ENCODE results near the gene SAG. TPM values are rescaled to one million over a fixed set of nuclear protein-coding genes. Genes with fewer than 3 reads are reported as not detected.

Gene SAG
- polyA plus RNA-seq (2013, experiment 1 of 2) = not detected
- 0.18 TPM for polyA plus RNA-seq (2013, experiment 2 of 2)

- H2BK5ac ChIP-seq (ENCODE audit: low read length) = no peak within 1 kb of the TSS
- no peak within 1 kb of the TSS for H3K56ac ChIP-seq (ENCODE audit: low read length)
- H4K5ac ChIP-seq (ENCODE audit: low read length) = no peak within 1 kb of the TSS
- no peaks in the 10 kb centered on the region for H3K36me3 ChIP-seq (ENCODE audit: control insufficient read depth, insufficient read depth, low read length)
- H3K9ac ChIP-seq (ENCODE audit: low read length) = no peak within 1 kb of the TSS
- H2AK5ac ChIP-seq (ENCODE audit: low read length) = no peak within 1 kb of the TSS
- H3K4me1 ChIP-seq (ENCODE audit: control insufficient read depth, low read depth, low read length) = no peaks in the 10 kb centered on the region
- H2BK15ac ChIP-seq (replicated peaks; ENCODE audit: low read depth) = no peak within 1 kb of the TSS
- H3K4me2 ChIP-seq (ENCODE audit: low read length) = no peak within 1 kb of the TSS
- H3K4me3 ChIP-seq (ENCODE audit: low read length) = no peak within 1 kb of the TSS
- no peaks in the 10 kb centered on the region for H3K79me1 ChIP-seq (ENCODE audit: low read length)
- DNase-seq = no peak
- no peak within 1 kb of the TSS for H3K27ac ChIP-seq (ENCODE audit: low read depth, low read length)
- H3K79me2 ChIP-seq (ENCODE audit: control insufficient read depth, insufficient read depth, low read length) = no peaks in the 10 kb centered on the region
- H3K18ac ChIP-seq (ENCODE audit: low read length) = no peak within 1 kb of the TSS
- H3K27me3 ChIP-seq (ENCODE audit: insufficient read depth, low read length, poor library complexity) = no peaks in the 10 kb centered on the region
- no peak within 1 kb of the TSS for H2BK120ac ChIP-seq (ENCODE audit: low read depth, low read length)
- no CpG with 5 or more reads among the region's 7 CpGs for WGBS (ENCODE audit: extremely low coverage, insufficient coverage, low lambda C conversion rate)
- H3K23ac ChIP-seq (ENCODE audit: low read length) = no peak within 1 kb of the TSS
- H4K8ac ChIP-seq (ENCODE audit: low read depth, low read length) = no peak within 1 kb of the TSS
- H3K4ac ChIP-seq (ENCODE audit: low read depth, low read length) = no peak within 1 kb of the TSS
These were observed at the start of gene SAG for GRCh38 chr2:233307565-233307964. Gene SAG (plus strand): TSS chr2:233307816. CDS start chr2:233309190, 1,374 bp downstream.

GRCh38 chr2:233258211-233258610 lies 49.4 kb upstream of the SAG start:
- Histone ChIP-seq H4K5ac (ENCODE audit: low read length) (no peak overlapping the region), H2BK120ac (ENCODE audit: low read depth, low read length) (no peak overlapping the region), H3K79me1 (ENCODE audit: low read length) (peaks cover 16% of the 10 kb centered on the region), H3K9ac (ENCODE audit: low read length) (no peak overlapping the region), H3K4me2 (ENCODE audit: low read length) (no peak overlapping the region), H2BK15ac (replicated peaks; ENCODE audit: low read depth) (no peak overlapping the region), H2AK5ac (ENCODE audit: low read length) (no peak overlapping the region), H3K79me2 (ENCODE audit: control insufficient read depth, insufficient read depth, low read length) (peaks cover 18% of the 10 kb centered on the region), H3K18ac (ENCODE audit: low read length) (no peak overlapping the region), H3K23ac (ENCODE audit: low read length) (no peak overlapping the region), H3K27ac (ENCODE audit: low read depth, low read length) (no peak overlapping the region), H3K4me3 (ENCODE audit: low read length) (no peak overlapping the region), H3K4me1 (ENCODE audit: control insufficient read depth, low read depth, low read length) (no peaks in the 10 kb centered on the region), H2BK5ac (ENCODE audit: low read length) (no peak overlapping the region), H3K56ac (ENCODE audit: low read length) (no peak overlapping the region), H3K27me3 (ENCODE audit: insufficient read depth, low read length, poor library complexity) (no peaks in the 10 kb centered on the region), H3K36me3 (ENCODE audit: control insufficient read depth, insufficient read depth, low read length) (peaks cover 4% of the 10 kb centered on the region), H4K8ac (ENCODE audit: low read depth, low read length) (no peak overlapping the region), H3K4ac (ENCODE audit: low read depth, low read length) (no peak overlapping the region)
- no peak for DNase-seq
- WGBS (ENCODE audit: extremely low coverage, insufficient coverage, low lambda C conversion rate) = no CpG with 5 or more reads among the region's 2 CpGs

GRCh38 chr2:233259730-233260129 lies 47.9 kb upstream of the SAG start:
- no peak overlapping the region for H3K27ac ChIP-seq (ENCODE audit: low read depth, low read length)
- H3K4ac ChIP-seq (ENCODE audit: low read depth, low read length) = no peak overlapping the region
- H3K79me2 ChIP-seq (ENCODE audit: control insufficient read depth, insufficient read depth, low read length) = peaks cover 5% of the 10 kb centered on the region
- no peak overlapping the region for H2BK120ac ChIP-seq (ENCODE audit: low read depth, low read length)
- H3K4me3 ChIP-seq (ENCODE audit: low read length) = no peak overlapping the region
- no peak overlapping the region for H3K56ac ChIP-seq (ENCODE audit: low read length)
- no peak for DNase-seq
- no peak overlapping the region for H3K23ac ChIP-seq (ENCODE audit: low read length)
- H2BK15ac ChIP-seq (replicated peaks; ENCODE audit: low read depth) = no peak overlapping the region
- H3K9ac ChIP-seq (ENCODE audit: low read length) = no peak overlapping the region
- peaks cover 10% of the 10 kb centered on the region for H3K79me1 ChIP-seq (ENCODE audit: low read length)
- no peak overlapping the region for H2BK5ac ChIP-seq (ENCODE audit: low read length)
- no peak overlapping the region for H3K4me2 ChIP-seq (ENCODE audit: low read length)
- no peak overlapping the region for H3K18ac ChIP-seq (ENCODE audit: low read length)
- no peak overlapping the region for H4K5ac ChIP-seq (ENCODE audit: low read length)
- no peak overlapping the region for H2AK5ac ChIP-seq (ENCODE audit: low read length)
- peaks cover 13% of the 10 kb centered on the region for H3K36me3 ChIP-seq (ENCODE audit: control insufficient read depth, insufficient read depth, low read length)
- no peaks in the 10 kb centered on the region for H3K27me3 ChIP-seq (ENCODE audit: insufficient read depth, low read length, poor library complexity)
- H3K4me1 ChIP-seq (ENCODE audit: control insufficient read depth, low read depth, low read length) = no peaks in the 10 kb centered on the region
- WGBS (ENCODE audit: extremely low coverage, insufficient coverage, low lambda C conversion rate) = no CpG with 5 or more reads among the region's 1 CpG
- H4K8ac ChIP-seq (ENCODE audit: low read depth, low read length) = no peak overlapping the region

- Histone ChIP-seq H2AK5ac (ENCODE audit: low read length) (no peak overlapping the region), H3K9ac (ENCODE audit: low read length) (no peak overlapping the region), H3K4ac (ENCODE audit: low read depth, low read length) (no peak overlapping the region), H3K27ac (ENCODE audit: low read depth, low read length) (no peak overlapping the region), H3K18ac (ENCODE audit: low read length) (no peak overlapping the region), H3K56ac (ENCODE audit: low read length) (no peak overlapping the region), H4K5ac (ENCODE audit: low read length) (no peak overlapping the region), H3K23ac (ENCODE audit: low read length) (no peak overlapping the region), H2BK120ac (ENCODE audit: low read depth, low read length) (no peak overlapping the region), H2BK5ac (ENCODE audit: low read length) (no peak overlapping the region), H3K4me2 (ENCODE audit: low read length) (no peak overlapping the region), H3K79me1 (ENCODE audit: low read length) (peaks cover 10% of the 10 kb centered on the region), H3K4me3 (ENCODE audit: low read length) (no peak overlapping the region), H3K79me2 (ENCODE audit: control insufficient read depth, insufficient read depth, low read length) (peaks cover 5% of the 10 kb centered on the region), H4K8ac (ENCODE audit: low read depth, low read length) (no peak overlapping the region), H3K4me1 (ENCODE audit: control insufficient read depth, low read depth, low read length) (no peaks in the 10 kb centered on the region), H3K36me3 (ENCODE audit: control insufficient read depth, insufficient read depth, low read length) (peaks cover 15% of the 10 kb centered on the region), H2BK15ac (replicated peaks; ENCODE audit: low read depth) (no peak overlapping the region), H3K27me3 (ENCODE audit: insufficient read depth, low read length, poor library complexity) (no peaks in the 10 kb centered on the region)
- no CpG with 5 or more reads among the region's 5 CpGs for WGBS (ENCODE audit: extremely low coverage, insufficient coverage, low lambda C conversion rate)
- DNase-seq = no peak
These were observed 47.0 kb upstream of the SAG start for GRCh38 chr2:233260661-233261060.

GRCh38 chr2:233261819-233262555 lies 45.6 kb upstream of the SAG start:
- peaks cover 18% of the 10 kb centered on the region for H3K36me3 ChIP-seq (ENCODE audit: control insufficient read depth, insufficient read depth, low read length)
- H3K79me2 ChIP-seq (ENCODE audit: control insufficient read depth, insufficient read depth, low read length) = peaks cover 5% of the 10 kb centered on the region
- no peak overlapping the region for H4K5ac ChIP-seq (ENCODE audit: low read length)
- no peak overlapping the region for H3K4ac ChIP-seq (ENCODE audit: low read depth, low read length)
- H2AK5ac ChIP-seq (ENCODE audit: low read length) = no peak overlapping the region
- no peak overlapping the region for H4K8ac ChIP-seq (ENCODE audit: low read depth, low read length)
- H3K23ac ChIP-seq (ENCODE audit: low read length) = no peak overlapping the region
- H3K27me3 ChIP-seq (ENCODE audit: insufficient read depth, low read length, poor library complexity) = no peaks in the 10 kb centered on the region
- no peak overlapping the region for H3K9ac ChIP-seq (ENCODE audit: low read length)
- no peak overlapping the region for H3K56ac ChIP-seq (ENCODE audit: low read length)
- H3K79me1 ChIP-seq (ENCODE audit: low read length) = peaks cover 10% of the 10 kb centered on the region
- no peak overlapping the region for H2BK15ac ChIP-seq (replicated peaks; ENCODE audit: low read depth)
- H3K4me2 ChIP-seq (ENCODE audit: low read length) = no peak overlapping the region
- DNase-seq = no peak
- H3K4me3 ChIP-seq (ENCODE audit: low read length) = no peak overlapping the region
- no peak overlapping the region for H2BK120ac ChIP-seq (ENCODE audit: low read depth, low read length)
- H3K18ac ChIP-seq (ENCODE audit: low read length) = no peak overlapping the region
- no CpG with 5 or more reads among the region's 9 CpGs for WGBS (ENCODE audit: extremely low coverage, insufficient coverage, low lambda C conversion rate)
- no peaks in the 10 kb centered on the region for H3K4me1 ChIP-seq (ENCODE audit: control insufficient read depth, low read depth, low read length)
- H3K27ac ChIP-seq (ENCODE audit: low read depth, low read length) = no peak overlapping the region
- no peak overlapping the region for H2BK5ac ChIP-seq (ENCODE audit: low read length)

- Histone ChIP-seq H2BK120ac (ENCODE audit: low read depth, low read length) (no peak overlapping the region), H2AK5ac (ENCODE audit: low read length) (no peak overlapping the region), H3K79me1 (ENCODE audit: low read length) (peaks cover 10% of the 10 kb centered on the region), H3K23ac (ENCODE audit: low read length) (no peak overlapping the region), H3K27me3 (ENCODE audit: insufficient read depth, low read length, poor library complexity) (no peaks in the 10 kb centered on the region), H3K4me2 (ENCODE audit: low read length) (no peak overlapping the region), H3K79me2 (ENCODE audit: control insufficient read depth, insufficient read depth, low read length) (peaks cover 5% of the 10 kb centered on the region), H3K18ac (ENCODE audit: low read length) (no peak overlapping the region), H3K4me1 (ENCODE audit: control insufficient read depth, low read depth, low read length) (no peaks in the 10 kb centered on the region), H3K36me3 (ENCODE audit: control insufficient read depth, insufficient read depth, low read length) (peaks cover 19% of the 10 kb centered on the region), H3K4me3 (ENCODE audit: low read length) (no peak overlapping the region), H4K8ac (ENCODE audit: low read depth, low read length) (no peak overlapping the region), H2BK5ac (ENCODE audit: low read length) (no peak overlapping the region), H2BK15ac (replicated peaks; ENCODE audit: low read depth) (no peak overlapping the region), H3K27ac (ENCODE audit: low read depth, low read length) (no peak overlapping the region), H3K9ac (ENCODE audit: low read length) (no peak overlapping the region), H3K4ac (ENCODE audit: low read depth, low read length) (no peak overlapping the region), H4K5ac (ENCODE audit: low read length) (no peak overlapping the region), H3K56ac (ENCODE audit: low read length) (no peak overlapping the region)
- no peak for DNase-seq
- no CpG with 5 or more reads among the region's 5 CpGs for WGBS (ENCODE audit: extremely low coverage, insufficient coverage, low lambda C conversion rate)
These were observed 45.1 kb upstream of the SAG start for GRCh38 chr2:233262562-233262961.
